DMS153 treated with DMSO at 0.1 percent for 48 hours (cell line): ENCODE results near the gene UTF1.

Experiments used
- DNase-seq: peaks from one replicate; lab custom pipeline; 2025; ENCODE audit not compliant: unreplicated experiment; lab: John Stamatoyannopoulos, UW

UTF1 gene

GRCh38 chr10:133243593-133243992, 13.6 kb downstream of the UTF1 start:
- DNase-seq: no peak

GRCh38 chr10:133245439-133246235, 15.6 kb downstream of the UTF1 start:
- DNase-seq: no peak

- no peak for DNase-seq
These were observed 16.2 kb downstream of the UTF1 start for GRCh38 chr10:133246236-133246626.

GRCh38 chr10:133247681-133248333, 17.8 kb downstream of the UTF1 start:
- no peak for DNase-seq

- DNase-seq: no peak
These were observed 18.3 kb downstream of the UTF1 start for GRCh38 chr10:133248334-133248715.

GRCh38 chr10:133249094-133249780, 19.2 kb downstream of the UTF1 start:
- DNase-seq: no peak

GRCh38 chr10:133249975-133250754, 20.1 kb downstream of the UTF1 start:
- no peak for DNase-seq

GRCh38 chr10:133251388-133252222, 21.6 kb downstream of the UTF1 start:
- no peak for DNase-seq

GRCh38 chr10:133252223-133252552, 22.2 kb downstream of the UTF1 start:
- no peak for DNase-seq

GRCh38 chr10:133253361-133253955, 23.4 kb downstream of the UTF1 start:
- no peak for DNase-seq

- DNase-seq: no peak
These were observed 24.6 kb downstream of the UTF1 start for GRCh38 chr10:133254421-133255120.

GRCh38 chr10:133255323-133255722, 25.3 kb downstream of the UTF1 start:
- DNase-seq: no peak

GRCh38 chr10:133257489-133258065, 27.6 kb downstream of the UTF1 start:
- no peak for DNase-seq

- DNase-seq: peak; percentile 50
These were observed 28.2 kb downstream of the UTF1 start for GRCh38 chr10:133258066-133258817.

GRCh38 chr10:133258818-133259601, 29.0 kb downstream of the UTF1 start:
- DNase-seq: no peak

- no peak for DNase-seq
These were observed 29.6 kb downstream of the UTF1 start for GRCh38 chr10:133259602-133259989.

- DNase-seq: peak; percentile 51
These were observed 31.1 kb downstream of the UTF1 start for GRCh38 chr10:133260895-133261725.
